ENCODE results near the gene SENP6.

SENP6 gene

GRCh38 chr6:75602246-75603105 lies 796 bp downstream of the SENP6 start:
- TF ChIP-seq CTCF (IDR thresholded peaks at IDR 0.05), result no peak

GRCh38 chr6:75603106-75603420 lies 1.4 kb downstream of the SENP6 start:
- TF ChIP-seq CTCF (IDR thresholded peaks at IDR 0.05), result no peak

DNA sequence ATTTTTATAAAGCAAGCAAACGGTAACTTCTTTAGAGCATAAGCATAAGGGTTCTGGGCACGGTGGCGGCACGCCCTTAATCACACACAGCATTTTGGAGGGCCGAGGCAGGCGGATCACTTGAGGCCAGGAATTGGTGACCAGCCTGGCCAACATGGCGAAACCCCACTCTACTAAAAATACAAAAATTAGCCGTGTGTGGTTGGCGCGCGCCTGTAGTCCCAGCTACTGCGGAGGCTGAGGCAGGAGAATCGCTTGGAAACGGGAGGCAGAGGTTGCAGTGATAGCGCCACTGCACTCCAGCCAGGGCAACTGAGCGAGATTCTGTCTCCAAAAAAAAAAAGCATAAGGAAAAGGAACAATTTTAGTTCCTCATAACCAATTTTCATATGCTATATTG lies 2.6 kb downstream of the SENP6 start:
- TF ChIP-seq CTCF (IDR thresholded peaks at IDR 0.05), result no peak

DNA sequence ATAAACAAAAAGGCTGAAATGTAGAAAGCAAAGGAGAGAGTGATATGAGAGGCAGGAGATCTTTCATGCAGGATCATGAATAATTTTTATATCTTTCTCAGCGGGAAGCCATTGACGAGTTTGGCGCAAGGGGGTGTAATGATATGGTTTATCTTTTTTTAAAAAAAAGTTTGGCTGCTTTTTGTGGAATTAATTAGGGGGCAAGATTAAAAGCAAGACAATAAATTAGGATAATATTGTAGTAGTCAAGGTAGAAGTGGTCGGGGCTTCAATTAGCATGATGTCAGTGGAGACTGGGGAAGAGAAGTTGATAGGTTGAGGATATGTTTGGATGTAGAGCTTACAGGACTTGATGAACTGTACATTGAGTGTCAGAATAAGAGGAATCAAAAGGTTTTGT lies 4.0 kb downstream of the SENP6 start:
- no peak for TF ChIP-seq CTCF (IDR thresholded peaks at IDR 0.05)

GRCh38 chr6:75608304-75608703 lies 6.6 kb downstream of the SENP6 start:
- no peak for TF ChIP-seq CTCF (IDR thresholded peaks at IDR 0.05)

DNA sequence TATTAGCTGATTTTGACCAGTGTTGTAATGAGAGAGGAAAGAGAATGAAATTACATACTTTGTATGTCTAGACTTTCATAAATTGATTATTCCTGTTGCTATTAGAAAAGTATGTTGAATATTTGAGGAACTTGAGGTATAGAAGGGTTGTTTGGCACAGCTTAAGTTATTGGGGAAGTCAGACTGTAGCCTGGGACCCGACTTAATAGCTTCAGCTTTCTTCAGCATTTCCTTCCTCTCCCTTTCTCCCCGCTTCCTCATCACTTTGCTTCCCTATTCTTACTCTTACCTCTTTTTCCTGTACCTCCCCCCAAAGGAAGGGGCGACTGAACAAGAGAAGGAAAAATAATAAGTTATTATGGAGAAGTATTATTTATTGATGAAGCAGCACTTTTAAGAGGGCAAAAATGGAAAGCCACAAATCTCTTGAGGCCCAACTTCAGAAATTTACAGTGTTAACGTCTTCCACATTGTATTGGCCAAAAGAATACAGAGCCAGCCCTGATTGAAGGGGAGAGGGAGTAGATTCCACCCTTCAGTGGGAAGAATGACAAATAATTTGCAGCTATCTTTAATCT lies 7.4 kb downstream of the SENP6 start:
- TF ChIP-seq CTCF (IDR thresholded peaks at IDR 0.05), result no peak

DNA sequence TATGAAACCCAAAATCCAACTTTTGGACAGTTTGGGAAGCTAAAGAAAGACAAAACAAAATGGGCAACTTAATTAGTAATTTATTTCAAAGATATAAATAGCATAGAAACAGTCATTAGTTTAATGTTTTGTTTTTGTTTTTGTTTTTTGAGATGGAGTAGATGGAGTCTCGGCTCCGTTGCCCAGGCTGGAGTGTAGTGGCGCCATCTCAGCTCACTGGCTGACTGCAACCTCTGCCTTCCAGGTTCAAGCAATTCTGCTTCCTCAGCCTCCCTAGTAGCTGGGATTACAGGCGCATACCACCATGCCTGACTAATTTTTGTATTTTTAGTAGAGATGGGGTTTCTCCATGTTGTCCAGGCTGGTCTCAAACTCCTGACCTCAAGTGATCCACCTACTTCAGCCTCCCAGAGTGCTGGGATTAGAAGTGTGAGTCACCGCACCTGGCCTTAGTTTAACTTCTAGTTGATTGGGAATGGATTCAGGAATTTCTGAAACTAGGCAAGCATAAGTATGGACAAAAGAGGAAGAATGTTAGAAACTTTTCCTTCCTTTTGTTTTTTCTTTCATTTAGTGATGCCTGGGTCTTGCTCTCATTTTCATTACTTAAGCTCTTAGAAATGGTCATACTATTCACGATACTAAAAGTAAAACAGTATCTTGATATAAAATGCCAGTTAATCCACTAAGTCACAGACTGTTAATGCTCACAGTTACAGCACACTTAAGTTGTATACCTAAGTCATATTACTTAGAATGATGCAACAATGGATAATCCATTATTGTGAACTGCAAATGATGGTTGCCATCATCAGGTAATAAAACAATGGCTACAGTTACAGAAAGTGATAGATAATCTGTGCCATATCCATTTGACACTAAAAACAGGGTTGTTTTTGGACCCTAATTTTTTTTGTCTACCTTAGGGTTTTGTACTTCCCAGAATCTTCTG lies 8.2 kb downstream of the SENP6 start:
- TF ChIP-seq CTCF (IDR thresholded peaks at IDR 0.05), result no peak

Data from LNCAP (cell line).